Mucosa of descending colon (tissue), 3 donors: ENCODE measurements around the gene TEK. TPM values are rescaled to one million over a fixed set of nuclear protein-coding genes. Genes with fewer than 3 reads are reported as not detected.

Experiments used
- ATAC-seq: fragments of 200-7000 bp; cut with Tn5 transposase; one replicate; pipeline ENCODE4 v1.9.1; 2020; ENCODE audit warnings: mild to moderate bottlenecking, moderate library complexity
- DNase-seq, 3 donors: peaks; one replicate each; pipeline ENCODE4 v3.0.0-alpha.2; 2020
- H3K36me3 ChIP-seq: fragments of 200-600 bp; one replicate; pipeline ENCODE4 v1.8.0; 2021; ENCODE audit warnings: low read depth, mild to moderate bottlenecking
- H3K4me1 ChIP-seq: fragments of 200-600 bp; one replicate; pipeline ENCODE4 v1.8.0; 2021; ENCODE audit warnings: low read depth, mild to moderate bottlenecking
- H3K4me3 ChIP-seq: fragments of 200-600 bp; one replicate; pipeline ENCODE4 v1.8.0; 2021; ENCODE audit warnings: mild to moderate bottlenecking
- H3K9me3 ChIP-seq: fragments of 200-600 bp; one replicate; pipeline ENCODE4 v1.8.0; 2021; ENCODE audit warnings: mild to moderate bottlenecking
- CTCF ChIP-seq: fragments of 200-600 bp; IDR thresholded peaks from one replicate; pipeline ENCODE4 v1.8.0; 2022; ENCODE audit warnings: antibody characterized with exemption, mild to moderate bottlenecking
- intact Hi-C, 2 donors: fragments of 100-400 bp; cut with DNase I in 1 of 2; cut with micrococcal nuclease in 1 of 2; formaldehyde crosslinking; loops; one replicate each; pipeline versions ENCODE4 v1.11.0 to v1.11.1; 2022; cut with DNase I, micrococcal nuclease
- total RNA-seq, 3 donors: library from RNA; stranded (reverse); fragmentation: NEBNext Ultra II Directional in 2 of 3; extraction: Animal tissue kit (Norgen Biotek cat#: 25700) in 2 of 3; gene quantifications; one replicate each; pipeline versions ENCODE4 v1.2.1 to v1.2.4, GENCODE V29; 2021 to 2023
- donor health status: DM: no; HTN: no; CAD: no; lungs with moderate emphysema.
- donor health status: DM: no; HTN: no; CAD: no.
- donor health status: DM: no; HTN: yes; CAD: no.

The TEK gene
- total RNA-seq, 3 donors from 2014 or later = 2.6 to 7.2 (median 3.9) TPM

DNA sequence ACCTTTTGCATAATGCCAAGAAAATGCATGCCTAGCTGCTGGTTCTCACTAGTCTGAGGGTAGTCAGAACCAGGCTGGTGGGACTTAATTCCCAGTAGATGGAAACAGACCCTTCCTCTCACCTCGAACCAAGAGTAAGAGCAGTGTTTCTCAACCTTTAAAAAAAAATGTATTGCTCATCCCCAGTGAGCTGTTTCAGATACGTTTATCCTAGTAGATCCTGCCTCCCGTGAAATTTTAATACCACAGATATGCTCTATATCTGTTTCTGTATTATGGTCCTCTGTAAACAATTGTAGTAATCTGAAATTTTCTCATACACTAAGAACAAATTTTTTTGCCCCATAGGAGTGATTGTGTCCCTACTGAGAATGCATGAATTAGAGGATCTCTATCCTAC, 86.2 kb downstream of the TEK start:
- DNase-seq (no peak), ATAC-seq (no peak)
- intact Hi-C loops = loop anchor here in 1 of 2 donors (10.0 kb wide), 1 partner anchor 60 kb away; no protein-coding TSS in a partner anchor
- no peaks in the 10 kb centered on the region for H3K36me3 ChIP-seq
- TF ChIP-seq CTCF = no peak
- no peak overlapping the region for H3K4me3 ChIP-seq
- H3K9me3 ChIP-seq = no peaks in the 10 kb centered on the region
- no peaks in the 10 kb centered on the region for H3K4me1 ChIP-seq

DNA sequence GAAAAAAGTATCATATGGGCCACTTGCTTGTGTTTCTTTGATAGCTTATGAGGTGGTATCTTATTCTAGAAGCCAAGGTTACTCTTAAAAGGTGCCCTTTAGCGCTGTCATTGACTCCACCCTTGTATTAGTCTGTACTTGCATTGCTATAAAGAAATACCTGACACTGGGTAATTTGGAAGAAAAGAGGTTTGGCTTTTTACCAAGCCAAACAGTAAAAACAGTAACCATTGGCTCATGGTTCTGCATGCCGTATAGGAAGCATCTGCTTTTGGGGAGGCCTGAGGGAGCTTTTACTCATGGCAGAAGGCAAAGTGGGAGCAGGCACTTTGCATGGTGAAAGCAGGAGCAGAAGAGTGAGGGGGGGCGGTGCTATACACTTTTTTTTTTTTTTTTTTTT, 87.4 kb downstream of the TEK start:
- ATAC-seq = no peak
- intact Hi-C loops = loop anchor here in 1 of 2 donors (10.0 kb wide), 1 partner anchor 62 kb away; no protein-coding TSS in a partner anchor

DNA sequence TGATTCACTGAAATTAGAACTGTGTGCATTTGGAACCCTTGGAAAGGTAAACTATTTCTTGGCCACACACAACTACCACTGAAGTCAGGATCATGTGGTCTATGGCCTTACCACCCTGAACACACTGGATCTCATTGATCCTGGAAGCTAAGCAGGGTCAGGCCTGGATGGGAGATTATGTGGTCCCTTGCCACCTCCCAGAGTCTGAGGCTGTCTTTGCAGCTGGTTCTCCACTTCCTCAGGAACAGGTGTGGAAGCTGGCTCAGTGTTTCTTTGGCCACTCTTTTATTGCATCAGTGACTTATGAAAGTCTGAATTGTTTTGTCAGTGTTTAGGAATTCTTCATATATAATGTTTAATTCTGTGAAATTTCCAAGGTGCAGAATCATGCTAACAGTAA, 89.2 kb downstream of the TEK start:
- Histone ChIP-seq H3K36me3 (no peaks in the 10 kb centered on the region), H3K9me3 (no peaks in the 10 kb centered on the region), H3K4me3 (no peak overlapping the region), H3K4me1 (no peaks in the 10 kb centered on the region)
- TF ChIP-seq CTCF = no peak
- intact Hi-C loops = loop anchor here in 1 of 2 donors (10.0 kb wide), 1 partner anchor 63 kb away; no protein-coding TSS in a partner anchor
- ATAC-seq (peak; percentile 61), DNase-seq (peak in 1 of 3 donors; percentile 13)

More for the DNA sequence above, 87.4 kb downstream of the TEK start:
- TF ChIP-seq CTCF = no peak
- no peaks in the 10 kb centered on the region for H3K36me3 ChIP-seq
- no peak for DNase-seq
- H3K4me1 ChIP-seq = no peaks in the 10 kb centered on the region
- no peaks in the 10 kb centered on the region for H3K9me3 ChIP-seq
- H3K4me3 ChIP-seq = no peak overlapping the region

- DNase-seq (no peak), ATAC-seq (no peak)
- intact Hi-C loops = no loop called here
- no peaks in the 10 kb centered on the region for H3K4me1 ChIP-seq
- H3K4me3 ChIP-seq = no peak overlapping the region
- no peaks in the 10 kb centered on the region for H3K36me3 ChIP-seq
- H3K9me3 ChIP-seq = no peaks in the 10 kb centered on the region
- TF ChIP-seq CTCF = no peak
Observed at GRCh38 chr9:27202056-27202455, 93.0 kb downstream of the TEK start.

DNA sequence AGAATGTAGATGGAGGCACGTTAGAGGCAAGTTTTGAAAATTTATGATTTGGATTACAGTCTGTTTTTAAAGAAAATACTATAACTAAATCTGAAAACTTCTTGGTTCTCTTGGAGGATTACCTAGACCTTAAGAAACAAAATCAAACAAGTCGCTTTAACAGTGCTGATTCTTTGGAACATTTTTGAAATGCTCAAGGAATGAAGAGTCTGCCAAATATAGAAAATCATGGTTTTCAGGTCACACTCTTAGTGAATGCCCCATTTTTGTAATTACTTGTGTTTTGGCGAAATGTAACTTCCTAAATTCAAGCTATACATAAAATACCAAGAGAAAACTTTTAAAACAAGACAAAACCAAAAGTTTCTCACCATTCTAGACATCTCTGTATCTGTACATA, 94.8 kb downstream of the TEK start:
- Histone ChIP-seq H3K4me3 (no peak overlapping the region), H3K36me3 (no peaks in the 10 kb centered on the region), H3K4me1 (no peaks in the 10 kb centered on the region), H3K9me3 (no peaks in the 10 kb centered on the region)
- DNase-seq = no peak
- intact Hi-C loops = no loop called here
- no peak for TF ChIP-seq CTCF
- no peak for ATAC-seq

- no peak for DNase-seq
- intact Hi-C loops = no loop called here
- H3K4me3 ChIP-seq = no peak overlapping the region
Observed at GRCh38 chr9:27204578-27204977, 95.6 kb downstream of the TEK start.

More at GRCh38 chr9:27204578-27204977, 95.6 kb downstream of the TEK start:
- no peak for TF ChIP-seq CTCF
- no peak for ATAC-seq
- Histone ChIP-seq H3K36me3 (no peaks in the 10 kb centered on the region), H3K4me1 (no peaks in the 10 kb centered on the region), H3K9me3 (no peaks in the 10 kb centered on the region)
